ENCODE measurements around the gene DZIP1L.
A peak's percentile ranks its signal among the peaks of the same experiment; 100 is the strongest.
"Not testable (repeated sequence)": the region's sequence is repeated elsewhere in the genome, so short reads cannot be mapped to it uniquely, and the experiment has no call there.

The DZIP1L gene, protein sequence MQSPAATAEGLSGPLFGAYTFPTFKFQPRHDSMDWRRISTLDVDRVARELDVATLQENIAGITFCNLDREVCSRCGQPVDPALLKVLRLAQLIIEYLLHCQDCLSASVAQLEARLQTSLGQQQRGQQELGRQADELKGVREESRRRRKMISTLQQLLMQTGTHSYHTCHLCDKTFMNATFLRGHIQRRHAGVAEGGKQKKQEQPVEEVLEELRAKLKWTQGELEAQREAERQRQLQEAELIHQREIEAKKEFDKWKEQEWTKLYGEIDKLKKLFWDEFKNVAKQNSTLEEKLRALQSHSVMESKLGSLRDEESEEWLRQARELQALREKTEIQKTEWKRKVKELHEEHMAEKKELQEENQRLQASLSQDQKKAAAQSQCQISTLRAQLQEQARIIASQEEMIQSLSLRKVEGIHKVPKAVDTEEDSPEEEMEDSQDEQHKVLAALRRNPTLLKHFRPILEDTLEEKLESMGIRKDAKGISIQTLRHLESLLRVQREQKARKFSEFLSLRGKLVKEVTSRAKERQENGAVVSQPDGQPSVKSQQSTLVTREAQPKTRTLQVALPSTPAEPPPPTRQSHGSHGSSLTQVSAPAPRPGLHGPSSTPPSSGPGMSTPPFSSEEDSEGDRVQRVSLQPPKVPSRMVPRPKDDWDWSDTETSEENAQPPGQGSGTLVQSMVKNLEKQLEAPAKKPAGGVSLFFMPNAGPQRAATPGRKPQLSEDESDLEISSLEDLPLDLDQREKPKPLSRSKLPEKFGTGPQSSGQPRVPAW

GRCh38 chr3:138114988-138115971 is at the start of gene DZIP1L:
Gene DZIP1L, minus strand, starts transcription at chr3:138115608. Its CDS starts 11,637 bp downstream, at chr3:138103971.
- peak; percentile 25 for DNase-seq

GRCh38 chr3:138165061-138165460 is 49.7 kb upstream of the DZIP1L start:
- DNase-seq: no peak

GRCh38 chr3:138157743-138158142 is 42.3 kb upstream of the DZIP1L start:
- no peak for DNase-seq

GRCh38 chr3:138154534-138154933 is 39.1 kb upstream of the DZIP1L start:
- DNase-seq: no peak

GRCh38 chr3:138148503-138148902 is 33.1 kb upstream of the DZIP1L start:
- no peak for DNase-seq

DNA sequence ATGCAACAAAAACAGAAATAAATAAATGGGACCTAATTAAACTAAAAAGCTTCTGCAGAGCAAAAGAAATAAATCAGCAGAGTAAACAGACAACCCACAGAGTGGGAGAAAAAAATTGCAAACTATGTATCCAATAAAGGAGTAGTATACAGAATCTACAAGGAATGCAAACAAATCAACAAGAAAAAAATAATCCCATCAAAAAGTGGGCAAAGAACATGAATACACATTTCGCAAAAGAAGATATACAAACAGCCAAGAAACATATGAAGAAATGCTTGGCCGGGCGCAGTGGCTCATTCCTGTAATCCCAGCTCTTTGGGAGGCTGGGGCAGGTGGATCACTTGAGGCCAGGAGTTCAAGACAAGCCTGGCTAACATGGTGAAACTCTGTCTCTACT is 26.8 kb upstream of the DZIP1L start:
- not testable (repeated sequence) for DNase-seq

DNA sequence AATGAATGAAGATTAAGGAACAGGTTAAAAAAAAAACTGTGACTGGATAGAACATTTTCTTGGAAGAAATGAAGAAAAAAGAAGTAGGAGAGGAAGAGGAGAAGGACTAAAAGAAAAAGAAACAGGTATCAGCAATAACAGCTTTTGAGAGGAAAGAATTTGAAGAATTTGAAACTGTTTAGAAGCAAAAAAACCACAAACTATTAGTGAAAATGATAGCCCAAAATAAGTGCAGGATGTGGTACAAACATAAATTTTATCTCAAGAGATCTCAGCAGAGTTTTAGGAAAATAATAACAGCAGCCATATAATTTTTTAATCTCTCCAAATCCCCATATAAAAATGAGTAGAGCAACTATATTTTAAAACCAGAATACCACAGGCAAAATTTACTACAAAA is 25.5 kb upstream of the DZIP1L start:
- no peak for DNase-seq

DNA sequence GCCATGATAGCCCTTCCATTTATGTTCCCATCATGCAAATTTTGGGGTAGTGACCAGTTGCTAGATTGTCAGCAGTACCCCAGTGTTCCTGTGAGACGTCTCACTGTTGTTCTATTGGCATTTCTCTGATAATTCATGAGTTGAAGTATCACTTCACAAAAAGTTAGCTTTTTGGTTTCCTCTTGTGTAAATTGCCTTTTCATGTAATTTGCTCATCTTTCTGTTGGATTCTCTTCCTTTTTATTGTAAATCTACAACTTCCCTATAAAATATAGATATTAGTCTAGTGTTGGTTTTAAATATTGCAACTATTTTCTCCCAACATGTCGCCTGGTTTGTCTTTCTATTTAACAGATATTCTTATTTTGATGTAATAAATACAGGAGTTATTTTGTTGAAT is 24.3 kb upstream of the DZIP1L start:
- no peak for DNase-seq

GRCh38 chr3:138137861-138138260 is 22.5 kb upstream of the DZIP1L start:
- no peak for DNase-seq

- no peak for DNase-seq
Measured at GRCh38 chr3:138136201-138136600, 20.8 kb upstream of the DZIP1L start.

GRCh38 chr3:138135833-138136194 is 20.4 kb upstream of the DZIP1L start:
- DNase-seq: no peak

DNA sequence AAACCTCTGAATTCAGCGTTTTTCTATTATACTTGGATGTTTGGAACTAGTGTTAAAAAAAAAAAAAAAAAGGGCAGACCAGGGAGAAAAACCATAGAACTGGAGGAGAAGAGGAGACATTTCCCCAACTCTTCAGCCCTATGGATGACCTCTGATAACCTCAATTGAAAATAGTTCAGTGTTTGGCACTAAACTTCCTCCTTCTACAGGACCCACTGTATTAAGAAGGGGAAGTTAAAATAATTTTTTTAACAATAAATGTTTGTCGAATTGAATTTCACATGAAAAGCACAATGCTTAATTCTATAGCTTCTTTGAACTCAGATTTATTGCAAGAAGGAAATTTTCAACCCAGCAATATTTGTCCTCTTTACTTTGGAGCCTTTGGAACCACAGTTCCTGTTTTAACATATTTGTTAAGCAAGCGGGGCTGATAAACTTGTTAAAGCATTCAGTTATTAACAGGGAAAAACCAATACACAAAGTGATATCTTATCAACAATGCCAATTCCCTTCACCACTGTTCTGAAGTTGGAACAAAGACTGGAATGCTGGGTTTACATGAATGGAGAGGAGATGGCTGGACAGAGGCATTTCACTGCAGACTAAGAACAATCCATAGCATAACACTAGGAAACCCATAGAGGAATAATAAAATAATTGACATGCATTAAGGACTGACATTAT is 19.9 kb upstream of the DZIP1L start:
- no peak for DNase-seq

DNA sequence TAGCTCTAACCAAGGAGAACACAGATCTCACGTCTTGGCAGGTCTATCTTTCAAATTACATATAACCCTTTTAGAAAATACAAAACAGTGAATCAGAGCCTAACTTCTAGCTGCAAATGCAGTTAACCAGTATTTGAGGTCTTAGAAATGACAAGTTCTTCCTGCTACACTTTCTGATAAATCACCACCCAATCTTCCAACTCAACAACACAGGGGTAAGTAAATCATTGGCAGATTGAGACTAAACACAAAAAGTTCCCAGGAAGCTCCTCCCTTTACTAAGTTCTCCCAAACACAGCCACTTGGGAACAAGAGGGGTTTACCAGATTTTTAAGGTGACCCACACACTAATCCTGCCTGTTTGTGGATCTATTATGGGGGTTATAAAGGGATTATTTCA is 16.8 kb upstream of the DZIP1L start, which contains the start of gene A4GNT:
TSS of gene A4GNT (minus strand) at position 152 of the 400 bp plus-strand sequence. CDS start 1,134 bp downstream, outside the sequence.
- DNase-seq: no peak

GRCh38 chr3:138127636-138128365 is 12.4 kb upstream of the DZIP1L start:
- DNase-seq: no peak

GRCh38 chr3:138125548-138126221 is 10.3 kb upstream of the DZIP1L start:
- DNase-seq: no peak

DNA sequence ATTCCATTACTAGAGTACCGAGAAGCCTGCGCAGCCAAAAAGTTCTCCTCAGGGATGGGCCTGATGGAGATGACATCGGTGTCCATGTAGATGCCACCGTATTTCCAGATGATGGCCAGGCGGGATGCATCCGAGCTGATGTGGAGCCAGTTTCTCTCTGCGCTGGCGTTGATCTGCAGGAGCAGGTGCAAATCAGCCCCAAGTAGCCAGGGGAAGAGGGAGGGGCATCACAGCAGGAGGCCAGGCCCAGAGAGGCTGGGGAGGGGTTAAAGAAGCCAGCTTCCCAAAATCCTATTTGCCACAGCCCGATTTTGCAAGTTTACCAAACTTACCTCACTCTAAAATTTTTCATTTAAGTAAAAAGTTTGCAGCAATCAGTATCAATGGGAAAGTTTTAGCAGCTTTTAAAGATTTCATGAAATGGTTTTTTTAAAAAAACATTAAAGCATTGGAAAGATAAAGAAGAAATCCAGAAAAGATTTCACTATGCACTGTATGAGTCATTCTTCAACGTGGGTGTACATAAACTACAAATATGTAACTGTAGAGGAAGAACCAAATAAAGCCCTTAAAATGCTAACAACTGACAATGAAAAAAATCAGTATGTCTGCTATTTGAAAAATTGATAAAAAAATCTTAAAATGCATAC is 9.4 kb upstream of the DZIP1L start:
- no peak for DNase-seq

- DNase-seq: no peak
Measured at GRCh38 chr3:138124188-138124587, 8.8 kb upstream of the DZIP1L start.

DNA sequence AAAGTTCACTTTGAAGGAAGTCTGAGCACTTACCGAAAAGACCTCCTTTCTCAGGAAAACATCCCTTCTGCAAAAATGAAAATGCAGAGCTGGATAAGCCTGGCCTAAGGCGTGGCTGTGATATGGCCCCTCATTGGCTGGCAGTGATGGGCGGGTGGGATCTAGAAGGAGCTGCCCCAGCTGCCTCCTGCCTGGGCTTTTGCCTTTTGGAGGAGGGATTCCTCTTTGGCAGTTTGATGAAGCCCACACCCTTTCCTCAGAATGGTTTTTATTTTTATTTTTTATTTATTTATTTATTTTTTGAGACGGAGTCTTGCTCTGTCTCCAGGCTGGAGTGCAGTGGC is 4.0 kb upstream of the DZIP1L start:
- DNase-seq: no peak

- DNase-seq: peak; percentile 36
Measured at GRCh38 chr3:138118612-138119422, 3.4 kb upstream of the DZIP1L start.
